OCI-LY1 (cell line): ENCODE results near the gene WWP2.

Experiments used
- H2AFZ ChIP-seq: fragments of 200-600 bp; sonication (generic), shearing (Covaris generic); 2 replicates; pipeline ENCODE4 v1.6.0; 2014; ENCODE audit warnings: antibody characterized with exemption, mild to moderate bottlenecking, low read length
- H3F3A ChIP-seq: fragments of 200-600 bp; sonication (generic), shearing (Covaris generic); 2 replicates; pipeline ENCODE4 v1.6.0; 2014; ENCODE audit warnings: mild to moderate bottlenecking, antibody characterized with exemption, low read length, moderate library complexity; ENCODE audit not compliant: insufficient read depth
- H3K27ac ChIP-seq: fragments of 200-600 bp; sonication (generic); 2 replicates; pipeline ENCODE4 v1.5.1; 2014; ENCODE audit warnings: low read length, mixed run types, mild to moderate bottlenecking, low read depth; ENCODE audit not compliant: poor library complexity, severe bottlenecking
- H3K27me3 ChIP-seq: fragments of 200-600 bp; sonication (generic); 2 replicates; pipeline ENCODE4 v1.6.0; 2014; ENCODE audit warnings: antibody characterized with exemption, mild to moderate bottlenecking, low read length, moderate library complexity; ENCODE audit not compliant: insufficient read depth
- H3K36me3 ChIP-seq: fragments of 200-600 bp; sonication (generic); 2 replicates; pipeline ENCODE4 v1.6.1; 2014; ENCODE audit warnings: mild to moderate bottlenecking, antibody characterized with exemption, low read length, moderate library complexity, mixed read lengths; ENCODE audit not compliant: insufficient read depth
- H3K4me1 ChIP-seq: fragments of 200-600 bp; sonication (generic); 2 replicates; pipeline ENCODE4 v1.5.1; 2014; ENCODE audit warnings: mild to moderate bottlenecking, low read length, moderate library complexity; ENCODE audit not compliant: insufficient read depth, severe bottlenecking
- H3K4me2 ChIP-seq: fragments of 200-600 bp; sonication (generic), shearing (Covaris generic); 2 replicates; pipeline ENCODE4 v1.6.1; 2014; ENCODE audit warnings: low read length
- H3K4me3 ChIP-seq: fragments of 200-600 bp; sonication (generic); 2 replicates; pipeline ENCODE4 v1.5.1; 2014; ENCODE audit warnings: low read length, low read depth, mild to moderate bottlenecking, mixed read lengths; ENCODE audit not compliant: poor library complexity, severe bottlenecking
- H3K79me2 ChIP-seq: fragments of 200-600 bp; shearing (Covaris generic); 2 replicates; pipeline ENCODE4 v1.6.1; 2016; ENCODE audit warnings: mixed run types, low read length, mixed read lengths; ENCODE audit not compliant: insufficient read depth
- H3K9ac ChIP-seq: fragments of 200-600 bp; sonication (generic), shearing (Covaris generic); 2 replicates; pipeline ENCODE4 v1.6.1; 2014; ENCODE audit warnings: mild to moderate bottlenecking, low read length, mixed read lengths
- H3K9me2 ChIP-seq: fragments of 200-600 bp; sonication (generic), shearing (Covaris generic); 2 replicates; pipeline ENCODE4 v1.6.1; 2014; ENCODE audit warnings: low read depth, mild to moderate bottlenecking, low read length, mixed read lengths
- H3K9me3 ChIP-seq: fragments of 200-600 bp; shearing (Covaris generic); 2 replicates; pipeline ENCODE4 v1.6.1; 2014; ENCODE audit warnings: low read length, mixed read lengths
- H4K20me1 ChIP-seq: fragments of 200-600 bp; sonication (generic), shearing (Covaris generic); 2 replicates; pipeline ENCODE4 v1.6.0; 2016; ENCODE audit warnings: mild to moderate bottlenecking, low read length; ENCODE audit not compliant: insufficient read depth
- EZH2 ChIP-seq: fragments of 200-600 bp; sonication (generic), shearing (Covaris generic); IDR thresholded peaks from 2 replicates; pipeline ENCODE4 v1.8.0; 2017; ENCODE audit warnings: borderline replicate concordance, mixed run types, mild to moderate bottlenecking, antibody characterized with exemption, low read length, moderate library complexity, mixed read lengths
- TF ChIP-seq, protein P1 (sequence below): fragments of 200-600 bp; sonication (generic), shearing (Covaris generic); IDR thresholded peaks from 2 replicates; pipeline ENCODE4 v1.5.1; 2017; ENCODE audit warnings: mild to moderate bottlenecking, antibody characterized with exemption, low read length, moderate library complexity, mixed read lengths

The WWP2 gene

DNA sequence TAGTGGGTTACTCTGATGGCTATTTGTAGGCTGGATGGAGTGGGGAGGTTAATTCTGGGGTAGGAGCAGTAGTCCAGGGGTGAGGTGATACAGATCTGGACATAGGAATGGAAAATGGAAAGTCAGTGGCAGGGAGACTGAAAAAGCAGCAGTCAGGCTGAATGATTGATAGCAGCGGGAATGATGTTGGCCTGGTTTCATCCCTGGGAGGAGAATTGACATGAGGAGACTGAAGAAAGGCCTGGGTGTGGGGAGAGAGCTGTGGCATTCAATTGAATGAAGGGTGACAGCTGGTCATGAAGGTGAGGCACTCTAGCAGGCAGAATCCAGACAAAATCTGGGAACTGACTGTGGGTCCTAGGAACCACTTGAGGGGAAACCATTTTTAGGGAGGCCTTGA lies 154.3 kb downstream of the WWP2 start:
- Histone ChIP-seq H3K4me2 (no peak overlapping the region), H3F3A (no peaks in the 10 kb centered on the region), H3K4me3 (no peak overlapping the region), H3K9ac (no peak overlapping the region), H3K79me2 (no peaks in the 10 kb centered on the region), H2AFZ (no peak overlapping the region), H3K9me3 (no peaks in the 10 kb centered on the region), H4K20me1 (no peaks in the 10 kb centered on the region), H3K4me1 (no peaks in the 10 kb centered on the region), H3K27ac (no peak overlapping the region), H3K36me3 (no peaks in the 10 kb centered on the region), H3K27me3 (no peaks in the 10 kb centered on the region), H3K9me2 (no peaks in the 10 kb centered on the region)
- no peak for TF ChIP-seq EZH2
- TF ChIP-seq, protein P1, sequence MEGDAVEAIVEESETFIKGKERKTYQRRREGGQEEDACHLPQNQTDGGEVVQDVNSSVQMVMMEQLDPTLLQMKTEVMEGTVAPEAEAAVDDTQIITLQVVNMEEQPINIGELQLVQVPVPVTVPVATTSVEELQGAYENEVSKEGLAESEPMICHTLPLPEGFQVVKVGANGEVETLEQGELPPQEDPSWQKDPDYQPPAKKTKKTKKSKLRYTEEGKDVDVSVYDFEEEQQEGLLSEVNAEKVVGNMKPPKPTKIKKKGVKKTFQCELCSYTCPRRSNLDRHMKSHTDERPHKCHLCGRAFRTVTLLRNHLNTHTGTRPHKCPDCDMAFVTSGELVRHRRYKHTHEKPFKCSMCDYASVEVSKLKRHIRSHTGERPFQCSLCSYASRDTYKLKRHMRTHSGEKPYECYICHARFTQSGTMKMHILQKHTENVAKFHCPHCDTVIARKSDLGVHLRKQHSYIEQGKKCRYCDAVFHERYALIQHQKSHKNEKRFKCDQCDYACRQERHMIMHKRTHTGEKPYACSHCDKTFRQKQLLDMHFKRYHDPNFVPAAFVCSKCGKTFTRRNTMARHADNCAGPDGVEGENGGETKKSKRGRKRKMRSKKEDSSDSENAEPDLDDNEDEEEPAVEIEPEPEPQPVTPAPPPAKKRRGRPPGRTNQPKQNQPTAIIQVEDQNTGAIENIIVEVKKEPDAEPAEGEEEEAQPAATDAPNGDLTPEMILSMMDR: no peak

DNA sequence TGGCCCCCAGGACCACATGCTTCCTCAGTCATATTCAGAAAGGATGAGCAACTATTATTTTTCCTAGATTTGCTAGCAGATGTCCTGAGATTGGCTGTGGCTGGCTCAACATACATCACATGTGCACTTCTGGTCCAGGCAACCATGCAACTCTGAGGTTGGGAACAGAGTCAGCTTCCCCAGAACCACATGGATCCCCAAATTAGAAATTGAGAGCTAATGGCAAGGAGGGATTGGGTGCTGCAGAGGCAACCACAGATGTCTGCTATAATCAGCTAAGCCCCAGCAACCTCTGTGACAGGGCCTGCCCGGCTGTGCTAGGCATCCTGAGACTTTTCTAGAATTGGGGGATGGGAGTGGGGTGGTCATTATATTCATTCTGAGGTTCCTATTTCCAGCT lies 155.2 kb downstream of the WWP2 start:
- Histone ChIP-seq H3K4me1 (no peaks in the 10 kb centered on the region), H3K4me3 (no peak overlapping the region), H3F3A (no peaks in the 10 kb centered on the region), H3K4me2 (no peak overlapping the region), H3K36me3 (no peaks in the 10 kb centered on the region), H4K20me1 (no peaks in the 10 kb centered on the region), H3K27me3 (no peaks in the 10 kb centered on the region), H2AFZ (no peak overlapping the region), H3K9me3 (no peaks in the 10 kb centered on the region), H3K79me2 (no peaks in the 10 kb centered on the region), H3K9ac (no peak overlapping the region), H3K9me2 (no peaks in the 10 kb centered on the region), H3K27ac (no peak overlapping the region)
- TF ChIP-seq, protein P1: no peak
- no peak for TF ChIP-seq EZH2

DNA sequence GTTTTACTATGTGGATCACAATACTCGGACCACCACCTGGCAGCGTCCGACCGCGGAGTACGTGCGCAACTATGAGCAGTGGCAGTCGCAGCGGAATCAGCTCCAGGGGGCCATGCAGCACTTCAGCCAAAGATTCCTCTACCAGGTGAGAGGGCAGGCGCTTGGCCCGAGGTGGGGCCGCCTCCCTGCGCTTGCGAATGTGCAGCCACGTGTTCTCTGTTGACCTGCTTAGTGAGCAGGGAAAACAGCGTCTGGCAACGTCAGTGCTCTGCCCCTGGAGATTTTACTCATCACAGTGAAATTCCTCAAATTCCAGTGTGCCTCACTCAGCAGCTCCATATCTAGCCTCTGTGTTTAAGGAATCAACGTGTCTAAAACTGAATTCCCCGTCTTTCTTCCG lies 155.6 kb downstream of the WWP2 start:
- no peak overlapping the region for H3K4me2 ChIP-seq
- no peaks in the 10 kb centered on the region for H3K27me3 ChIP-seq
- H3K36me3 ChIP-seq: no peaks in the 10 kb centered on the region
- no peaks in the 10 kb centered on the region for H3K9me2 ChIP-seq
- H3K9me3 ChIP-seq: no peaks in the 10 kb centered on the region
- no peak overlapping the region for H2AFZ ChIP-seq
- no peak overlapping the region for H3K4me3 ChIP-seq
- H3F3A ChIP-seq: no peaks in the 10 kb centered on the region
- TF ChIP-seq, protein P1: no peak
- no peak for TF ChIP-seq EZH2
- no peaks in the 10 kb centered on the region for H4K20me1 ChIP-seq
- no peaks in the 10 kb centered on the region for H3K79me2 ChIP-seq
- no peak overlapping the region for H3K9ac ChIP-seq
- H3K4me1 ChIP-seq: no peaks in the 10 kb centered on the region
- no peak overlapping the region for H3K27ac ChIP-seq
